HepG2 (cell line): ENCODE measurements around the gene MAP2K7.

Experiments
- ARHGAP35 ChIP-seq: sonication (generic); formaldehyde crosslinking; IDR thresholded peaks from 2 replicates; pipeline ENCODE4 v1.9.0; 2022; ENCODE audit warnings: mild to moderate bottlenecking, inconsistent platforms, moderate library complexity, missing genetic modification reagents, borderline replicate concordance
- GTF2F1 ChIP-seq: fragments of 150-350 bp; IDR thresholded peaks from 2 replicates; pipeline ENCODE4 v1.6.1; 2014; ENCODE audit warnings: low read length
- KLF16 ChIP-seq, 2 experiments: sonication (generic) in 1 of 2; formaldehyde crosslinking in 1 of 2; IDR thresholded peaks; 2 replicates each; pipeline versions ENCODE4 v1.6.1 to v1.8.0; 2016 to 2023; ENCODE audit warnings: missing genetic modification reagents in 2 of 2, missing compliant biosample characterization in 1 of 2
- PHF8 ChIP-seq: sonication (generic); formaldehyde crosslinking; IDR thresholded peaks from 2 replicates; pipeline ENCODE4 v1.5.0; 2020; ENCODE audit warnings: missing genetic modification reagents
- POLR2AphosphoS2 ChIP-seq: IDR thresholded peaks from 2 replicates; pipeline ENCODE4 v1.6.1; 2011; ENCODE audit warnings: low read depth, low read length, improper control_type of control experiment
- RARG ChIP-seq: sonication (generic); formaldehyde crosslinking; IDR thresholded peaks from 2 replicates; pipeline ENCODE4 v1.4.0; 2020; ENCODE audit warnings: low read depth, mild to moderate bottlenecking, missing genetic modification reagents
- RELA ChIP-seq: sonication (generic); formaldehyde crosslinking; IDR thresholded peaks from 2 replicates; pipeline ENCODE4 v1.4.0; 2020; ENCODE audit warnings: missing genetic modification reagents
- RFX5 ChIP-seq: IDR thresholded peaks from 2 replicates; pipeline ENCODE4 v1.6.1; 2011; ENCODE audit warnings: low read depth, low read length, improper control_type of control experiment
- SRY ChIP-seq: sonication (generic); formaldehyde crosslinking; IDR thresholded peaks from 2 replicates; pipeline ENCODE4 v1.8.0; 2022; ENCODE audit warnings: mild to moderate bottlenecking, missing genetic modification reagents
- ZNF337 ChIP-seq: sonication (generic); formaldehyde crosslinking; IDR thresholded peaks from 2 replicates; pipeline ENCODE4 v1.5.1; 2020; ENCODE audit warnings: missing genetic modification reagents, low read depth, mild to moderate bottlenecking, borderline replicate concordance
- TF ChIP-seq, protein P1 (sequence below): fragments of 450-650 bp; IDR thresholded peaks from 2 replicates; pipeline ENCODE4 v1.6.1; 2017; ENCODE audit warnings: mild to moderate bottlenecking

DNA sequence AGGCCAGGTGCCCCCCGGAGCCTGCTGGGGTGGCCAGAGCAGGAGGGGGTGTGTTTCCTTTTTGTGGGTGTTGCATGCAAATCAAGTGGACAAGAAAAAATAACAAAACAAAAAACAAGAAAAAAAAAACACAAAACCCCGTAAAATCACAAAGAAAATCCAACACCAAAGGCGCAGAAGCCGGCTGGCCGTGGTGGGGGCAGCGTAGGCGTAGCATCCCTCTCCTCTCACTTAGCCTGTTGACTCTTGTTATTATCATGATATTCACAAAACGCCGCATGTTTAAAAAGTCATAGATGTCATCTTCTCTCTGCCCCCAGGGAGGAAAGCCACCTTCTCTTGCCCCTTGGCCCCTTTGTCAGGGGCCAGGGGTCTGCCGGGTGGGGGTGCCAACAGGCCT, 10.0 kb downstream of the MAP2K7 start:
- TF ChIP-seq PHF8 (CRISPR knock-in tag) (no peak), GTF2F1 (no peak), SRY (CRISPR knock-in tag) (no peak), ARHGAP35 (CRISPR knock-in tag) (no peak), ZNF337 (CRISPR knock-in tag) (no peak), RFX5 (no peak), RARG (CRISPR knock-in tag) (no peak), POLR2AphosphoS2 (no peak), KLF16 (CRISPR knock-in tag; IDR thresholded peaks at IDR 0.05) (no peak), RELA (no peak)
- TF ChIP-seq, protein P1, sequence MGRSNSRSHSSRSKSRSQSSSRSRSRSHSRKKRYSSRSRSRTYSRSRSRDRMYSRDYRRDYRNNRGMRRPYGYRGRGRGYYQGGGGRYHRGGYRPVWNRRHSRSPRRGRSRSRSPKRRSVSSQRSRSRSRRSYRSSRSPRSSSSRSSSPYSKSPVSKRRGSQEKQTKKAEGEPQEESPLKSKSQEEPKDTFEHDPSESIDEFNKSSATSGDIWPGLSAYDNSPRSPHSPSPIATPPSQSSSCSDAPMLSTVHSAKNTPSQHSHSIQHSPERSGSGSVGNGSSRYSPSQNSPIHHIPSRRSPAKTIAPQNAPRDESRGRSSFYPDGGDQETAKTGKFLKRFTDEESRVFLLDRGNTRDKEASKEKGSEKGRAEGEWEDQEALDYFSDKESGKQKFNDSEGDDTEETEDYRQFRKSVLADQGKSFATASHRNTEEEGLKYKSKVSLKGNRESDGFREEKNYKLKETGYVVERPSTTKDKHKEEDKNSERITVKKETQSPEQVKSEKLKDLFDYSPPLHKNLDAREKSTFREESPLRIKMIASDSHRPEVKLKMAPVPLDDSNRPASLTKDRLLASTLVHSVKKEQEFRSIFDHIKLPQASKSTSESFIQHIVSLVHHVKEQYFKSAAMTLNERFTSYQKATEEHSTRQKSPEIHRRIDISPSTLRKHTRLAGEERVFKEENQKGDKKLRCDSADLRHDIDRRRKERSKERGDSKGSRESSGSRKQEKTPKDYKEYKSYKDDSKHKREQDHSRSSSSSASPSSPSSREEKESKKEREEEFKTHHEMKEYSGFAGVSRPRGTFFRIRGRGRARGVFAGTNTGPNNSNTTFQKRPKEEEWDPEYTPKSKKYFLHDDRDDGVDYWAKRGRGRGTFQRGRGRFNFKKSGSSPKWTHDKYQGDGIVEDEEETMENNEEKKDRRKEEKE = no peak
